Activated naive CD4-positive, alpha-beta T cell treated with anti-CD3 and anti-CD28 coated beads, Interleukin-2, amount 50 U/mL, for 72 hours (primary cell): ENCODE results near the gene POU6F1. TPM values are rescaled to one million over a fixed set of nuclear protein-coding genes. Genes with fewer than 3 reads are reported as not detected.

Experiments used
- ATAC-seq, 2 donors: fragments of 150-1000 bp; cut with Tn5 transposase; 2 replicates each; pipeline ENCODE4 v1.10.0; 2021; ENCODE audit warnings: mild to moderate bottlenecking in 2 of 2, moderate library complexity in 2 of 2
- DNase-seq, 2 donors: peaks; one replicate each; pipeline ENCODE4 v3.0.0; 2021 to 2022; ENCODE audit warnings: low spot score in 2 of 2
- H3K27ac Mint-ChIP-seq, 2 donors: one replicate each; pipeline ENCODE4 v1.8.0; 2022; ENCODE audit warnings: mild to moderate bottlenecking in 2 of 2, mixed read lengths in 2 of 2
- H3K36me3 Mint-ChIP-seq, 2 donors: one replicate each; pipeline ENCODE4 v1.8.0; 2022; ENCODE audit warnings: mixed read lengths in 2 of 2
- H3K9me3 Mint-ChIP-seq, 2 donors: one replicate each; pipeline ENCODE4 v1.8.0; 2022; ENCODE audit warnings: mixed read lengths in 2 of 2
- total RNA-seq, 2 donors: library from RNA; stranded (reverse); gene quantifications; one replicate each; pipeline ENCODE4 v1.2.3, GENCODE V29; 2022

Gene POU6F1
- total RNA-seq, 2 donors from 2014 or later = 7.3 to 14.9 TPM

DNA sequence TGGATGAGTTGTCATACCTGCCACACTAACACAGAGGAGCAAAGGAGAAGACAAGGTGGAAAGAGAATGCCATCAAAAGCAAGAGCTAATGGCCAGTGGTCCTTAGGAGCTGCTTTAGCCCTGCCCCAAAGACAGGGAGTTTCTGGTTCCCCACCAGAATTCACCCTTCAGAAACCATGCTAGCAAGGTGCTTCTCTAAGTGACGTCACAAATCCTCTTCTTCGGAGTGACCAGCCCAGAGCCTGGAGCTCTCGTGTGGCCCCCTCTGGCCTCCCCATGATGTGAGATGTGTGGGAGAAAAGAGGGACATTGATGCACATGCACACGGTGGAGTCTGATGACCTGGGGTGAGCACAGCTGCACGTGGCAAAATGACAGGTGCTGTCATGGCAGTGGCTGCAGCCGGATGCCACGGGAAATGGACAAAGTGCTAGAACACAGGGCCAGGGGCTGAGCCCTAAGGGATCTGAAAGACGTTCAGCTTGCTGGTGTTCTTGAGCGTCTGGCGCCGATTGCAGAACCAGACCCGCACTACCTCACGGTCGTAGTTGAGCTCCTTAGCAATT, 28.0 kb downstream of the POU6F1 start:
- DNase-seq = no peak
- H3K9me3 Mint-ChIP-seq = no peaks in the 10 kb centered on the region
- no peaks in the 10 kb centered on the region for H3K36me3 Mint-ChIP-seq
- H3K27ac Mint-ChIP-seq = no peak overlapping the region
- ATAC-seq = no peak

DNA sequence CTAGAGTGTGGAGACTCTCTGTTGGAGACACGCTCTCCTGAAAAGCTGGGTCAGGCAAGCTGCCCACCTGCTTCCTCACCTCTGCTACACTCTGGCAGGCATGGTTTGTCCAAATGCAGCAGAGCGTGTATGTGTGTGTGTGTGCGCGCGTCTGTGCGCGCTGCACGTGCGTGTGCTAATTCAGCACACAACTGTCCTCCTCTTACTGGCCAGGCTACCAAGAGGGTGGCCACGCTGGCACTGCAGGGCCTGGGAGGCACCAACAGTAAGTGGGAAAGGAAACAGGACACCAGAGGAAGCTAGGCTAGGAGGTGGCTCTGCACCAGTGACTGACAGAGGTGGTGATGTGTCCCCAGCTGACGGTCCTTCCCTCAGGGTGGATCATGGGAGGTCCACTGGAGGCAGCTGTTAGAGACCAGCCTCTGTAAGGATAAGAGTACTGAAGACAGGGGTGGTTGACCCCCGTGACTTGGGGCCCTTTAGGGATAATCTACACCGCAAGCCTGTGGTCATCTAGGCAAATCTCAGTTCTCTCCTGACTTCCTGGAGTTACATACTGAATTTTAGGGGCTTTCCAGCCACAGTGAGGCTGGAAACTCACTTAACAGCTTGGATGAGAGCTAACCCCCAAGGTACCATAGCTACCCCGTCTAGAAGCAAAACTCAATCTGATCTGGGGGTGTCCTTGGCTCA, 29.4 kb downstream of the POU6F1 start:
- Mint-ChIP-seq H3K36me3 (no peaks in the 10 kb centered on the region), H3K9me3 (no peaks in the 10 kb centered on the region), H3K27ac (peak overlapping the region in 1 of 2 donors; percentile 26)
- DNase-seq (no peak), ATAC-seq (no peak)

DNA sequence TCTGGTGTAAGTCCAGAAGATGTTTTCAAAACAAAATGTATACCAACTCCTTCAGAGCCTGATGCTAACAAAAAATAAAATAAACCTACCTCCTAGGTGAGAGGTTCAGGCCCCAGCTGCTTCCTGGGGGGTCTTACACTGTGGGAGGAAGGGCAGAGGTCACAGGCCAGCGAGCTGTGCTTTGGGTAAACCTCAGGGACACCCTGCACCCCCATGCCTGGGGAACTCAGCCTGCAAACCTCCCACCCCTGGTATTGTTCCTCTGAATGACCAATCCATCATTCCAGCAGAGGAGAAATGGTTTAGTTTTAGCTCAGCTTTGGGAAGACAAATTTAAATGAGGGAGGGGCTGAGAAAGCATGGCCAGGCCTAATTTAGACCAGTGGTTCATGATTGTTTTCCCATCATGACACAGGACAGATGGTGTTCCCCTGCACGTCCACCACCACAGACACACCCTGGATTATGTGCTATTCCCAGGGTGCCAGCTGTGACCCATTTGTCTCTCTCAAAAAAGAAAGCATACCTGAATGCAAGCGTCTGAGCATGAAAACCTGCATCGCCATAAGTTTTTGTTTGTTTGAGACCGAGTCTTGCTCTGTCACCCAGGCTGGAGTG, 30.4 kb downstream of the POU6F1 start:
- H3K9me3 Mint-ChIP-seq = no peaks in the 10 kb centered on the region

DNA sequence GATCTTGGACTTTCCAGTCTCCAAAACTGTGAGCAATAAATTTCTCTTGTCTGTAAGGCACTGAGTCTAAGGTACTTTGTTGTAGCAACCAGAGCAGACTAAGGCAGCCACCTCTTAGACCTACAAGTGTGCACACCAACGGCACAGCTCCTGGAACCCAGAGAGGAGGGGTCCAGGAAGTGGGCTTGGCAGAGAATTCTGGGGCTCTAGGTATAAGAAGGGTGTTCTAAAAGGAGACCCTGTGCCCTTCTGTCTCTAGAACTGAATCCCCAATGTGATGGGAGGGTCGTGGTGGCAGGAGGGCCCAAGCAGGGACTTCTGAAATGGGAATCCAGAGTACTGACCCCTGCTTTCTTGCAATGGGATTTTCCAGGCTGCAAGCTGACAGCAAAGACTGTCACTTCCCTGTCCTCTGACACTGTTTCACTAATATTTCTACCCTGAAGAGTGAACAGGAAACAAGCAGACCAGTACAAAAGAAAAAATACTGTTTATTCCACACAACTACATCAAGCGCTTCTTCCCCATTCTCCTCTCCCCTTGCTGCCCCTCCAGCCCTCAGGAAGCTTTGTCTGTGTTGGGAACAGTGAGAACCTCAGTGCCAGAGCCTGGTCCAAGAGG, 31.3 kb downstream of the POU6F1 start:
- DNase-seq (no peak), ATAC-seq (no peak)
- H3K9me3 Mint-ChIP-seq = no peaks in the 10 kb centered on the region
- H3K27ac Mint-ChIP-seq = peak overlapping the region in 1 of 2 donors; percentile 36
- H3K36me3 Mint-ChIP-seq = no peaks in the 10 kb centered on the region

More for the DNA sequence above, 30.4 kb downstream of the POU6F1 start:
- ATAC-seq (no peak), DNase-seq (no peak)
- H3K27ac Mint-ChIP-seq = no peak overlapping the region
- no peaks in the 10 kb centered on the region for H3K36me3 Mint-ChIP-seq

DNA sequence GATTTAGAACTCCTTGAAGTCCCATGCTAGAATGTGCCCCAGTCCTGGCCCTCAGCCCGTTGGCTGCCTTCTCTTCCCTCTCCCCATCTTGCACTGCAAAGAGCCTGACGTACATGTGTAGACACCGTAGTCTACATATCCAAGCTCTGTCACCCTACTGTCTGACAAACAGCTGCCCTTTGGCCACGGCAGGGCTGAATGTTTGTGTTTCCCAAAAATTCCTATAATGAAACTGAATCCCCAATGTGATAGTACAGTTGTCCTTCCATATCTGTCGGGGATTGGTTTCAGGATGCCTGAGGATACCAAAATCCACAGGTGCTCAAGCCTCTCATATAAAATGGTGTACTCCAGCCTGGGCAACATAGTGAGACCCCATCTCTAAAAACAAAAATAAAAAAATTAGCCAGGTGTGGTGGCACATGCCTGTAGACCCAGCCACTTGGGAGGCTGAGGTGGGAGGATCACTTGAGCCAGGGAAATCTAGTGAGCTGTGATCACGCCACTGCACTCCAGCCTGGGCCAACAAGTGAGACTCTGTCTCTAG, 32.6 kb downstream of the POU6F1 start:
- DNase-seq (no peak), ATAC-seq (no peak)
- Mint-ChIP-seq H3K9me3 (no peaks in the 10 kb centered on the region), H3K27ac (no peak overlapping the region), H3K36me3 (no peaks in the 10 kb centered on the region)

DNA sequence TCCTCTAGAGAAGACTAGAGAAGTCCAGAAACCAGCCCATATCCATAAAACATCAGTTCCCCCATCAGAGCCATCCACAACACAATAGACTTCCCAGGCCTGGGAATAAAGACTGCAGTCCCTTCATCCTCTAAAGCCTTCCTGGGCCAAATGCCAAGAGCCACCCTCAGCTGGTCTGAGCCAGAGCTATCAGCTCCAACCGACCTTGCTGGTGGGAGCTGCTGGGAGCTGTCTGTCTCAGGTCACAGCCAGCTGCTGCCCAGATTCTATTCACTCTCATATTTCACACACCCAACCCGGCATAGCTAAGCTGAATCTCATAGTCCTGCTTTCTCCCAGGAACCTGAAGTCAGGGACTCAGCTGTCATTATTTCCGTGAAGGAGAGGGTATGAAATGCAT, 34.0 kb downstream of the POU6F1 start:
- Mint-ChIP-seq H3K36me3 (no peaks in the 10 kb centered on the region), H3K9me3 (no peaks in the 10 kb centered on the region), H3K27ac (no peak overlapping the region)
- ATAC-seq (no peak), DNase-seq (no peak)

DNA sequence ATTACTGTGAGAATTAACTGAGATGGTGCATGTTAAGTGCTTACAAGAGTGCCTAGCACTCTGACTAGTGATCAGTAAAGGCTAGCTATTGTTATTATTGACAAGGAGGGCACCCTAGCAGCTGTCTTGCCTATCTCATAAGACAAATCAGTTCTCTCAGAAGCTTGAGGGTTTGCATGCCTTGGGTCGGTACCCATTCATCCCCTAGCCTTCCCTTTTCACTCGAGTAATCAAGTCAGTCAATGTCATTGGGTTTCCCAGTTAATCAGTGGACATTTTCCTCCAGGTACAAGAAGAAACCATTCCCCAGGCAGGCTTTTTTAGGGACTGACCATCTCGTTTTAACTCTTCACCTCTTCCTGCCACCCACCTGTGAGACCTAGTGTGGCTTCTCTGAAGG, 34.5 kb downstream of the POU6F1 start:
- no peaks in the 10 kb centered on the region for H3K36me3 Mint-ChIP-seq
- DNase-seq (no peak), ATAC-seq (no peak)
- no peaks in the 10 kb centered on the region for H3K9me3 Mint-ChIP-seq
- H3K27ac Mint-ChIP-seq = no peak overlapping the region

DNA sequence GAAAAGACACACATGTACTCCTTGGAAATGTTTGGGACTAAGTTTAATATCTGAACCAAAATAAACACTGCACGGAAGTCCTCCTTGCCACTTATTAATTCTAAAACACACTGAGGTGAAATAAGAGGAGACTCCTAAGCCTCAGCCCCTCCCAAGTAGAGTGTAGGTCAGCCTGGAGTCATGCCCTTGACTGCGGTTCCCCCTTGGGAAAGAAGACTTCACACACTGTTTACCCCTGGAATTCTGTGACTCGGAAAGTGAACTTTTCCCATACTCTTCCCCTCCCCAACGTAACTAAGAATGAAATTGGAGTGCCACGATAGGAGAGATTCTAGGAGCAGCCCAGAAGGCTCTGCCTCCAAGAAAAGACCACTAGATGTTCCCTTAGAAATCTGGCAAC, 36.3 kb downstream of the POU6F1 start:
- ATAC-seq (no peak), DNase-seq (no peak)
- Mint-ChIP-seq H3K9me3 (no peaks in the 10 kb centered on the region), H3K27ac (no peak overlapping the region), H3K36me3 (no peaks in the 10 kb centered on the region)

DNA sequence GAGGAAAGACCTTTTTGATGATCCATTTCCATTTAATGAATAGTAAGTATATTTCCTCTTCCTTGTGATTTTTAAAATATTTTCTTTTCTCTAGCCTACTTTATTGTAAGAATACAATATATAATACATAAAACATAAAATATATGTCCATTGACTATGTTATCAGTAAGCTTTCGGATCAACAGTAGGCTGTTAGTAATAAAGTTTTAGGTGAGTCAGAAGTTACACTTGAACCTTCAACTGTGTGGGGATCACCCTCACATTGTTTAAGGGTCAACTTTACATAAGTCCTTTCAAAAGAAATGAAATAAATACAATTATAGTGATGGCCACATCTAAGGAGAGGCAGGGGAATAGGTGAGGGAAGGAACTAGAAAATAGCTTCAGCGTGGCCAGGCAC, 40.0 kb downstream of the POU6F1 start:
- Mint-ChIP-seq H3K36me3 (no peaks in the 10 kb centered on the region), H3K9me3 (no peaks in the 10 kb centered on the region), H3K27ac (no peak overlapping the region)
- ATAC-seq = no peak
- no peak for DNase-seq

DNA sequence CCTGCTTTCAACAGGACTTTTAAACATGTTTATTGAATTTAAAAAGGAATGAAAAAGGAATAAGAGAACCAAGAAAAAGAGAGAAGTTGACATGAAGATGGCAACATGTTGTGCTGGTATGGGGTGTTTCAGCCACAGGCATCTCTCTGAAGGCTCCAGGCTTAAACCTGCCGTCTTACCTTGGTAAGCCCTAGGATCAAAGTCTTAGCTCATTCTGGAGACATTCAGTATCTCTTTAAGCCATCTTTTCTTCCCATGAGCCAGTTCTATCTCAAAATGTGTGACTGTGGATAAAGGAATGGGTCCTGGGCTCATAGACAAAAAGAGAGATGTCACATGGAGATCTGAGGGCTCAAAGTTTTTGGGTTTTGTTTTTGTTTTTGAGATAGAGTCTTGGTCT, 43.4 kb downstream of the POU6F1 start:
- Mint-ChIP-seq H3K9me3 (no peaks in the 10 kb centered on the region), H3K27ac (no peak overlapping the region), H3K36me3 (peaks cover 0 to 2% of the 10 kb centered on the region in 2 donors)
- ATAC-seq (no peak), DNase-seq (no peak)

DNA sequence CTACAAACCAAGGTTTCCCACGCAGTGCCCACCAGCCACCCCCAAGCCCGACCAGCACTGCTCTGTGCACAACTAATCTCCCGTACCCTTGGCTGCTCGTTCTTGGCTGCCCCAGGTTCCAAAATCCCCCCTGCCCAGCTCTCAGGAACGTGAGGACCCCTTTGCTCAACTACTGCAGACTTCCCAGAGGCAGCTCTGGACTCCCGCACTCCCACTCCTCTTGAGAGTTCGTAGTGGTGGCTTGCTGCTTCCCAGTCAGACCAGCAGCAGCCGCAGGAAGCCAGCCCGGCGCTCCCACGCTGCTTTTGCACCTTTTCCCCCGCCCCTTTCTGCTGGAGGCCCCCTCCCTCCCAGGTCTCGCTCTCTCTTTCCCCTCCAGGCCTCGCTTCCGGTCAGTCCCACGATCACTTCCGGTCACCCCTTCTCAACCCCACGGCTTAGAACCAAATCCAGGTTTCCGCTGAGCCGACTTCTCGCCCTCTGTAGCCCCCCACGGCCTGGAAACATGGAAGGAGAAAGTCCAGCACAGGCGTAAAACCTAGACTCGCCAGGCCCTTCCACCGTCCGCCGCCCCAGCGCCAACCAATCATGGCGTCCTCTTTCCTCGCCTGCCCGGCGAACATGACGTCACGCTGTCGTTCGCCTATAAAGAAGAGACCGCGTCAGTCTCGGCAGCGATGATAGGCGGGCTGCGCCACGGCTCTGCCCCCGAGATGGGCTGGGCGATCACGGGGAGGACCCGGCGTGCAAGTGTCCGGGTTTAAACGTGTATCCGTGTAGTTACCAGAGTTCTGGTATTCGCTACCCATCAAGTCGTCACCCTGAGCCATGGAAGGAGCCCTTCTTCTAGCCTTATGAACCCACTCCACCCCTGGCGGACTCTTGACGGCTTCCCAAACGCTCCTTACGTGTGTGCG, 45.1 kb downstream of the POU6F1 start, which contains the start of gene TFCP2:
Gene TFCP2 (minus strand): TSS at position 621 of the 917 bp plus-strand sequence. CDS start 713 bp downstream, outside the sequence.
- DNase-seq (peak; percentile 89 to 95), ATAC-seq (peak; percentile 97 to 99)
- Mint-ChIP-seq H3K36me3 (peaks cover 0 to 6% of the 10 kb centered on the region in 2 donors), H3K9me3 (no peaks in the 10 kb centered on the region), H3K27ac (peak within 1 kb of the TSS in 1 of 2 donors; percentile 50)

DNA sequence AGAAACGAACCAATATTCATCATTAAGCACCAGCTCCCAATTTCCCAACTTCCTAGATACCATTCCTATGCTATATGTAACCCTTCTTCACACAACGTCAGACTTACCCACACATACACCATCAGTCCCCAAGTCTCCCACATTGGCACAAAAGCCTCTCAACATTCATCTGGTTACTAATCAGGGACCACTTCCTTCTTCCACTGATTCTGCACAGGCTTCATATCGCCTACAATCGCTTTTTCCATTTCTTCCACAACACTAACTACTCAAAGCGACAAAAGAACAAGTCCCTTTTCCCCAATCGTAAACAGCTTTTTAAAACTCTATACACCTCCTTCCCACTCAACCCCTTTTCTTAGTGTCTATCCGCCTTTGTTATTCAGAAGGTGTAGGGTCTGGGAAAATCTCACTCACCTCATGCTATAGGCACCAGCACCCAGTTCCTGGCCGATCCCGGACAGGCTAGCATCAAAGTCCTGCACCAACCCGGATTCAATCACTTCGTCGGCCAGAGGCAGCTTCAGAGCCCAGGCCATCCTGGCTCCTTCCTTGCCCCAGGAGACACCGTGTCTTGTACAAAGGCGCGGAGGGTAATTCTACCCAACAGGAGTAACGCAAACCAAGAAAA, 45.9 kb downstream of the POU6F1 start:
- Mint-ChIP-seq H3K36me3 (peaks cover 0 to 6% of the 10 kb centered on the region in 2 donors), H3K9me3 (no peaks in the 10 kb centered on the region), H3K27ac (no peak overlapping the region)
- DNase-seq (no peak), ATAC-seq (peak in 1 of 2 donors; percentile 1)

DNA sequence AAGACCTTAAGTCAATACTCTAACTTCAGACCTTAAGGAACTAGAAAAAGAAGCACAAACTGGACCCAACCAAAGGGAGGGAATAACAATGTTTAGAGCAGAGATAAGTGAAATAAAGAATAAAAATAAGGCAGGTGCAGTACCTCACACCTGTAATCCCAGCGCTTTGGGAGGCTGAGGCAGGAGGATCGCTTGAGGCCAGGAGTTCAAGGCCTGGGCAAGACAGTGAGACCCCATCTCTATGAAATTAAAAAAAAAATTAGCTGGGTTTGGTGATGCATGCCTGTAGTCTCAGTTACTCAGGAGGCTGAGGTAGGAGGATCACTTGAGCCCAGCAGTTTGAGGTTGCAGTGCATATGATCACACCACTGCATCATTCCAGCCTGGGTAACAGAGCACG, 54.1 kb downstream of the POU6F1 start:
- H3K36me3 Mint-ChIP-seq = peaks cover 0 to 8% of the 10 kb centered on the region in 2 donors
- no peaks in the 10 kb centered on the region for H3K9me3 Mint-ChIP-seq
- no peak overlapping the region for H3K27ac Mint-ChIP-seq
- no peak for DNase-seq
- ATAC-seq = no peak

DNA sequence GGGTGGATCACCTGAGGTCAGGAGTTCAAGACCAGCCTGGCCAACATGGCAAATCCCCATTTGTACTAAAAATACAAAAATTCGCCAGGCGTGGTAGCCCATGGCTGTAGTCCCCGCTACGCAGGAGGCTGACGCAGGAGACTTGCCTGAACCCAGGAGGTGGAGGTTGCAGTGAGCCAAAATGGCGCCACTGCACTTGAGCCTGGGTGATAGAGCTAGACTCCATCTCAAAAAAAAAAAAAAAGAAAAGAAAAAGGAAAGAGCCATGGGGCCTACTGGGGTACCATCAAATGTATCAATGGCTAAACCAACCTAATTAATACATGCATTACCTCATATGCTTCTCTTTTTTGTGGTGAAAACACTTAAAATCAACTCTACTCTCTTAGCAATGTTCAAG, 55.6 kb downstream of the POU6F1 start:
- no peaks in the 10 kb centered on the region for H3K9me3 Mint-ChIP-seq
- DNase-seq (no peak), ATAC-seq (no peak)
- H3K36me3 Mint-ChIP-seq = peaks cover 0 to 8% of the 10 kb centered on the region in 2 donors
- no peak overlapping the region for H3K27ac Mint-ChIP-seq

DNA sequence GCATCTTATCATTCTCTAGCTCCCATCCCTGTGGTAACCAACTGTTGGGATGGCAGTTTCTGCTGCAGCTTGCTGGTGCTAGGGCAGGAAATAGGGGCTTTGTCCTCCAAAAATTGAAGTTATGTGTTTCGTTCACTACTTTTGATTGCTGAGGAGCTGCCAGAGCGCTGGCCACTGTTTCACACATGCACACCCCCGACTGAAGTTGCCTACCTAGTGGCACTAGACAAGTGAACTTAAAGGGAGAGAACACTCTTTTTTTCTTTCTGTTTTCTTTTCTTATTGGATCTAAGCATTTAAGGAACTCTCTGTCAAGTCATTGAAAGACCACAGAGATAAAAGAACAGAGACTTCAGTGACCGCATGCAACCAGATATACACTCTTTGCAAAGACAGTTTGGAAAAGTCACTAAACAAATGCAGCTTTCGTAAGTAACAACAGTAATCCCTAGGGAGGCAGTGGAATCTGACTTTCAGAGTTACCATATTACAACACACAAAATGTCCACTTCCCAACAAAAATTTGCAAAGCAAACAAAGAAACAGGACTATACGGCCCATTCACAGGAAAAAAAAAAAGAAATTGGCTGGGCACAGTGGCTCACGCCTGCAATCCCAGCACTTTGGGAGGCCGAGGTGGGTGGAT, 56.9 kb downstream of the POU6F1 start:
- peaks cover 0 to 8% of the 10 kb centered on the region in 2 donors for H3K36me3 Mint-ChIP-seq
- DNase-seq = no peak
- H3K27ac Mint-ChIP-seq = no peak overlapping the region
- no peaks in the 10 kb centered on the region for H3K9me3 Mint-ChIP-seq
- no peak for ATAC-seq
